Raji (cell line): Measurements from ENCODE around the gene PIAS1.

Experiments used
- POLR2A ChIP-seq: IDR thresholded peaks from 2 replicates; pipeline ENCODE4 v1.6.1; 2011; ENCODE audit warnings: low read depth, low read length, control low read depth; ENCODE audit not compliant: insufficient read depth

PIAS1 gene

GRCh38 chr15:68052431-68052830 lies 1.7 kb upstream of the PIAS1 start:
- TF ChIP-seq POLR2A = no peak

- TF ChIP-seq POLR2A = no peak
These were observed 1.1 kb upstream of the PIAS1 start for GRCh38 chr15:68053001-68053400.

- no peak for TF ChIP-seq POLR2A
These were observed 611 bp downstream of the PIAS1 start for GRCh38 chr15:68054628-68055223.

GRCh38 chr15:68055224-68055705 lies 1.1 kb downstream of the PIAS1 start:
- TF ChIP-seq POLR2A = no peak

- no peak for TF ChIP-seq POLR2A
These were observed 2.2 kb downstream of the PIAS1 start for GRCh38 chr15:68056097-68056865.

- no peak for TF ChIP-seq POLR2A
These were observed 2.9 kb downstream of the PIAS1 start for GRCh38 chr15:68057034-68057433.

GRCh38 chr15:68057758-68058157 lies 3.6 kb downstream of the PIAS1 start:
- TF ChIP-seq POLR2A = no peak

- no peak for TF ChIP-seq POLR2A
These were observed 5.5 kb downstream of the PIAS1 start for GRCh38 chr15:68059630-68060029.

GRCh38 chr15:68061171-68061570 lies 7.1 kb downstream of the PIAS1 start:
- TF ChIP-seq POLR2A = no peak

GRCh38 chr15:68061602-68062001 lies 7.5 kb downstream of the PIAS1 start:
- no peak for TF ChIP-seq POLR2A

GRCh38 chr15:68062214-68062613 lies 8.1 kb downstream of the PIAS1 start:
- TF ChIP-seq POLR2A = no peak

GRCh38 chr15:68062946-68063465 lies 8.9 kb downstream of the PIAS1 start:
- no peak for TF ChIP-seq POLR2A

GRCh38 chr15:68063606-68064005 lies 9.5 kb downstream of the PIAS1 start:
- no peak for TF ChIP-seq POLR2A

GRCh38 chr15:68073576-68074288 lies 19.6 kb downstream of the PIAS1 start:
- no peak for TF ChIP-seq POLR2A

GRCh38 chr15:68075764-68076385 lies 21.8 kb downstream of the PIAS1 start:
- no peak for TF ChIP-seq POLR2A
